CD4-positive, alpha-beta T cell (primary cell): Measurements from ENCODE around the gene ERICH6. TPM values are rescaled to one million over a fixed set of nuclear protein-coding genes. Genes with fewer than 3 reads are reported as not detected.

Experiments used
- ATAC-seq: fragments of 200-7000 bp; cut with Tn5 transposase; one replicate; pipeline ENCODE4 v1.10.0; 2022; ENCODE audit warnings: mild to moderate bottlenecking; ENCODE audit not compliant: poor library complexity
- CTCF ChIA-PET: fragments of 350-600 bp; sonication (Branson Sonifier 250); formaldehyde crosslinking; loops from one replicate; lab custom pipeline; 2021; ENCODE audit warnings: antibody characterized with exemption, inconsistent platforms; lab: Charles Lee
- POLR2A ChIA-PET: fragments of 350-600 bp; sonication (Branson Sonifier 250); formaldehyde crosslinking; loops from one replicate; lab custom pipeline; 2021; ENCODE audit warnings: antibody characterized with exemption, inconsistent platforms; lab: Charles Lee
- DNase-seq, 14 experiments: peaks; one replicate each; pipeline ENCODE4 v3.0.0-alpha.2; 2013 to 2020; ENCODE audit warnings: mixed read lengths in 2 of 14
- H3K27ac ChIP-seq, 2 donors: one replicate each; pipeline versions ENCODE4 v1.5.1 to v1.7.0; 2013; ENCODE audit warnings: low read length in 2 of 2, low read depth in 1 of 2, mild to moderate bottlenecking in 1 of 2
- H3K27me3 ChIP-seq, 2 experiments: 1 replicate in 1 of 2; 2 replicates in 1 of 2; pipeline versions ENCODE4 v1.6.1 to v1.7.0; 2013; ENCODE audit warnings: low read length in 2 of 2, control low read depth in 1 of 2, mild to moderate bottlenecking in 1 of 2, moderate library complexity in 1 of 2; ENCODE audit not compliant: insufficient read depth in 2 of 2, control insufficient read depth in 1 of 2
- H3K36me3 ChIP-seq: one replicate; pipeline ENCODE4 v1.6.1; 2013; ENCODE audit warnings: low read length, control low read depth; ENCODE audit not compliant: insufficient read depth
- H3K4me1 ChIP-seq: one replicate; pipeline ENCODE4 v1.6.1; 2013; ENCODE audit warnings: low read length, control low read depth; ENCODE audit not compliant: insufficient read depth
- H3K4me3 ChIP-seq: one replicate; pipeline ENCODE4 v1.5.1; 2013; ENCODE audit warnings: mild to moderate bottlenecking, low read length, moderate library complexity
- H3K9me3 ChIP-seq, 2 experiments: 1 replicate in 1 of 2; 2 replicates in 1 of 2; pipeline versions ENCODE4 v1.6.1 to v1.7.0; 2013; ENCODE audit warnings: low read length in 2 of 2, mild to moderate bottlenecking in 2 of 2, control low read depth in 1 of 2, moderate library complexity in 1 of 2; ENCODE audit not compliant: control insufficient read depth in 1 of 2, insufficient read depth in 1 of 2
- H3K27ac Mint-ChIP-seq: one replicate; pipeline ENCODE4 v1.8.0; 2020; ENCODE audit warnings: mixed read lengths
- H3K27me3 Mint-ChIP-seq: one replicate; pipeline ENCODE4 v1.8.0; 2021; ENCODE audit warnings: mixed read lengths
- H3K36me3 Mint-ChIP-seq: one replicate; pipeline ENCODE4 v1.8.0; 2021; ENCODE audit warnings: low read depth, mixed read lengths
- H3K4me1 Mint-ChIP-seq: one replicate; pipeline ENCODE4 v1.8.0; 2021; ENCODE audit warnings: low read depth, mixed read lengths
- H3K4me3 Mint-ChIP-seq: one replicate; pipeline ENCODE4 v1.8.0; 2020; ENCODE audit warnings: mild to moderate bottlenecking, mixed read lengths
- H3K9me3 Mint-ChIP-seq: one replicate; pipeline ENCODE4 v1.8.0; 2020; ENCODE audit warnings: mixed read lengths
- CTCF ChIP-seq: fragments of 200-600 bp; IDR thresholded peaks from one replicate; pipeline ENCODE4 v1.8.0; 2022; ENCODE audit warnings: antibody characterized with exemption, mild to moderate bottlenecking
- intact Hi-C, 2 experiments: fragments of 100-400 bp; cut with DNase I in 1 of 2; cut with micrococcal nuclease in 1 of 2; formaldehyde crosslinking; loops; one replicate each; pipeline versions ENCODE4 v1.15.1 to v1.9.0; 2023 to 2025; cut with DNase I, micrococcal nuclease
- total RNA-seq, 174 experiments: library from RNA in 2 of 174; stranded (reverse) in 2 of 174; gene quantifications; one replicate each; pipeline ENCODE4 v1.2.3 and lab custom pipeline; 2021 to 2026

Gene ERICH6
- total RNA-seq, 2 experiments from 2014 or later = not detected

- H3K27me3 Mint-ChIP-seq = no peaks in the 10 kb centered on the region
- ATAC-seq = no peak
- peak overlapping the region; percentile 70 for H3K27ac Mint-ChIP-seq
- no peaks in the 10 kb centered on the region for H3K9me3 ChIP-seq
- H3K4me1 ChIP-seq = peaks cover 19% of the 10 kb centered on the region
- peaks cover 36% of the 10 kb centered on the region for H3K36me3 Mint-ChIP-seq
- no peak for TF ChIP-seq CTCF
- peaks cover 20% of the 10 kb centered on the region for H3K36me3 ChIP-seq
- ChIA-PET CTCF (interaction anchor here (1.2 kb wide), 1 partner anchor 125 kb away, joined by 4 read pairs; no protein-coding TSS in a partner anchor), POLR2A (no interaction called here)
- H3K27ac ChIP-seq = no peak overlapping the region
- DNase-seq = no peak
- H3K27me3 ChIP-seq = no peaks in the 10 kb centered on the region
- H3K4me3 ChIP-seq = no peak overlapping the region
- intact Hi-C loops = loop anchor here in 1 of 2 experiments (2.0 kb wide), 1 partner anchor 21 kb away; no protein-coding TSS in a partner anchor
- peaks cover 78% of the 10 kb centered on the region for H3K4me1 Mint-ChIP-seq
- H3K4me3 Mint-ChIP-seq = no peak overlapping the region
- no peaks in the 10 kb centered on the region for H3K9me3 Mint-ChIP-seq
Measured at GRCh38 chr3:150739877-150740645, 36.3 kb upstream of the ERICH6 start.

GRCh38 chr3:150739200-150739863 is 35.6 kb upstream of the ERICH6 start:
- Histone ChIP-seq H3K4me3 (no peak overlapping the region), H3K36me3 (peaks cover 20% of the 10 kb centered on the region), H3K27me3 (no peaks in the 10 kb centered on the region), H3K9me3 (no peaks in the 10 kb centered on the region), H3K4me1 (peaks cover 17% of the 10 kb centered on the region), H3K27ac (no peak overlapping the region)
- intact Hi-C loops = loop anchor here in 1 of 2 experiments (2.0 kb wide), 1 partner anchor 21 kb away; no protein-coding TSS in a partner anchor
- TF ChIP-seq CTCF = no peak
- H3K27me3 Mint-ChIP-seq = no peaks in the 10 kb centered on the region
- H3K27ac Mint-ChIP-seq = peak overlapping the region; percentile 70
- H3K36me3 Mint-ChIP-seq = peaks cover 31% of the 10 kb centered on the region
- H3K9me3 Mint-ChIP-seq = no peaks in the 10 kb centered on the region
- H3K4me3 Mint-ChIP-seq = no peak overlapping the region
- CTCF ChIA-PET = no interaction called here
- H3K4me1 Mint-ChIP-seq = peaks cover 70% of the 10 kb centered on the region
- ATAC-seq (no peak), DNase-seq (peak in 1 of 14 experiments; percentile 29)
- POLR2A ChIA-PET = no interaction called here

- no peaks in the 10 kb centered on the region for H3K27me3 ChIP-seq
- H3K4me3 Mint-ChIP-seq = no peak overlapping the region
- H3K36me3 ChIP-seq = peaks cover 19% of the 10 kb centered on the region
- DNase-seq (no peak), ATAC-seq (no peak)
- H3K27ac Mint-ChIP-seq = no peak overlapping the region
- H3K36me3 Mint-ChIP-seq = peaks cover 25% of the 10 kb centered on the region
- ChIA-PET POLR2A (interaction anchor here (3.9 kb wide), 1 partner anchor 23 kb away, joined by 24 read pairs; the partner anchor contains the start of gene SIAH2), CTCF (no interaction called here)
- no peak overlapping the region for H3K27ac ChIP-seq
- intact Hi-C loops = loop anchor here in 1 of 2 experiments (2.0 kb wide), 1 partner anchor 22 kb away; no protein-coding TSS in a partner anchor
- no peaks in the 10 kb centered on the region for H3K9me3 Mint-ChIP-seq
- H3K9me3 ChIP-seq = no peaks in the 10 kb centered on the region
- H3K4me3 ChIP-seq = no peak overlapping the region
- peaks cover 64% of the 10 kb centered on the region for H3K4me1 Mint-ChIP-seq
- H3K4me1 ChIP-seq = peaks cover 17% of the 10 kb centered on the region
- no peak for TF ChIP-seq CTCF
- H3K27me3 Mint-ChIP-seq = no peaks in the 10 kb centered on the region
Measured at GRCh38 chr3:150738688-150739087, 35.0 kb upstream of the ERICH6 start.
